ENCODE results near the gene CLEC9A. TPM values are rescaled to one million over a fixed set of nuclear protein-coding genes. Genes with fewer than 3 reads are reported as not detected.

The CLEC9A gene
- total and polyA plus RNA-seq, 2 donors (not counting 1 experiment from before 2014, with no cell fraction given) = not detected

- H3K9ac ChIP-seq (ENCODE audit: low read length) = no peak overlapping the region
- peaks cover 0 to 8% (median 0%) of the 10 kb centered on the region in 3 donors for H3K9me3 ChIP-seq (ENCODE audit: control extremely low read depth in 1 of 3, control insufficient read depth in 2 of 3, insufficient read depth in 1 of 3, low read length in 2 of 3)
- H4K20me1 ChIP-seq (ENCODE audit: control insufficient read depth, insufficient read depth, low read length, poor library complexity, severe bottlenecking) = no peaks in the 10 kb centered on the region
- H3K4me3 ChIP-seq (ENCODE audit: control extremely low read depth in 1 of 5, extremely low read depth in 1 of 5, insufficient read depth in 1 of 5, low read depth in 2 of 5, low read length in 4 of 5) = no peak overlapping the region
- Mint-ChIP-seq H3K4me1 (no peaks in the 10 kb centered on the region), H3K4me3 (no peak overlapping the region), H3K27ac (no peak overlapping the region), H3K9me3 (ENCODE audit: insufficient read depth) (no peaks in the 10 kb centered on the region), H3K27me3 (peaks cover 22% of the 10 kb centered on the region)
- H3K79me2 ChIP-seq (ENCODE audit: control insufficient read depth, insufficient read depth, low read length) = no peaks in the 10 kb centered on the region
- no peak for TF ChIP-seq EZH2 (IDR thresholded peaks at IDR 0.05; ENCODE audit: borderline replicate concordance, insufficient read depth, low read depth, low read length, poor library complexity, severe bottlenecking)
- no peak for TF ChIP-seq CTCF (IDR thresholded peaks at IDR 0.05)
- no peak for DNase-seq
- no peak overlapping the region for H3K27ac ChIP-seq (ENCODE audit: low read length in 2 of 2)
- H3K4me2 ChIP-seq (replicated peaks; ENCODE audit: low read depth, low read length, poor library complexity, severe bottlenecking) = no peak overlapping the region
- WGBS (ENCODE audit: insufficient coverage) = 98% methylated on average over 37 of the region's 38 CpGs
- H3K27me3 ChIP-seq (replicated peaks in 1 of 4; ENCODE audit: control extremely low read depth in 1 of 4, control insufficient read depth in 3 of 4, insufficient read depth in 4 of 4, low read length in 3 of 4) = no peaks in the 10 kb centered on the region
- POLR2A ChIA-PET = no interaction called here
- CTCF ChIA-PET = no interaction called here
- H2AFZ ChIP-seq (ENCODE audit: insufficient read depth, low read depth, low read length, poor library complexity, severe bottlenecking) = no peak overlapping the region
- no peak for ATAC-seq (ENCODE audit: low read depth)
- intact Hi-C loops (cut with micrococcal nuclease) = no loop called here
- H3K36me3 ChIP-seq (replicated peaks in 1 of 2; ENCODE audit: control extremely low read depth in 1 of 2, control insufficient read depth in 1 of 2, extremely low read depth in 1 of 2, insufficient read depth in 2 of 2, low read length in 1 of 2) = no peaks in the 10 kb centered on the region
- H3K4me1 ChIP-seq (ENCODE audit: control insufficient read depth in 2 of 2, insufficient read depth in 2 of 2, low read length in 2 of 2) = no peaks in the 10 kb centered on the region
These were observed 81.0 kb downstream of the CLEC9A start for GRCh38 chr12:10111451-10111850.

- CTCF ChIA-PET = no interaction called here
- Histone ChIP-seq H3K4me2 (replicated peaks; ENCODE audit: low read depth, low read length, poor library complexity, severe bottlenecking) (no peak overlapping the region), H3K9ac (ENCODE audit: low read length) (no peak overlapping the region), H3K27ac (ENCODE audit: low read length in 2 of 2) (no peak overlapping the region), H3K4me3 (ENCODE audit: control extremely low read depth in 1 of 5, extremely low read depth in 1 of 5, insufficient read depth in 1 of 5, low read depth in 2 of 5, low read length in 4 of 5) (no peak overlapping the region), H3K36me3 (replicated peaks in 1 of 2; ENCODE audit: control extremely low read depth in 1 of 2, control insufficient read depth in 1 of 2, extremely low read depth in 1 of 2, insufficient read depth in 2 of 2, low read length in 1 of 2) (no peaks in the 10 kb centered on the region), H2AFZ (ENCODE audit: insufficient read depth, low read depth, low read length, poor library complexity, severe bottlenecking) (no peak overlapping the region), H3K79me2 (ENCODE audit: control insufficient read depth, insufficient read depth, low read length) (no peaks in the 10 kb centered on the region), H3K4me1 (ENCODE audit: control insufficient read depth in 2 of 2, insufficient read depth in 2 of 2, low read length in 2 of 2) (no peaks in the 10 kb centered on the region), H4K20me1 (ENCODE audit: control insufficient read depth, insufficient read depth, low read length, poor library complexity, severe bottlenecking) (no peaks in the 10 kb centered on the region), H3K27me3 (replicated peaks in 1 of 4; ENCODE audit: control extremely low read depth in 1 of 4, control insufficient read depth in 3 of 4, insufficient read depth in 4 of 4, low read length in 3 of 4) (no peaks in the 10 kb centered on the region), H3K9me3 (ENCODE audit: control extremely low read depth in 1 of 3, control insufficient read depth in 2 of 3, insufficient read depth in 1 of 3, low read length in 2 of 3) (peaks cover 0 to 8% (median 0%) of the 10 kb centered on the region in 3 donors)
- Mint-ChIP-seq H3K9me3 (ENCODE audit: insufficient read depth) (no peaks in the 10 kb centered on the region), H3K4me1 (no peaks in the 10 kb centered on the region), H3K27me3 (peaks cover 10% of the 10 kb centered on the region), H3K27ac (no peak overlapping the region), H3K4me3 (no peak overlapping the region)
- no CpG with 5 or more reads among the region's 1 CpG for WGBS (ENCODE audit: insufficient coverage)
- intact Hi-C loops (cut with micrococcal nuclease) = no loop called here
- ATAC-seq (ENCODE audit: low read depth) (no peak), DNase-seq (no peak)
- TF ChIP-seq EZH2 (IDR thresholded peaks at IDR 0.05; ENCODE audit: borderline replicate concordance, insufficient read depth, low read depth, low read length, poor library complexity, severe bottlenecking) (no peak), CTCF (IDR thresholded peaks at IDR 0.05) (no peak)
- POLR2A ChIA-PET = no interaction called here
These were observed 82.6 kb downstream of the CLEC9A start for GRCh38 chr12:10113075-10113474.

Measured in B cell (primary cell).